CD4-positive, alpha-beta T cell treated with Interleukin-4 for 1 hour (primary cell): Measurements from ENCODE around the gene HM13.
"Not testable (repeated sequence)": the region's sequence is repeated elsewhere in the genome, so short reads cannot be mapped to it uniquely, and the experiment has no call there.

ENCODE experiments used
- DNase-seq, 2 donors: peaks; one replicate each; pipeline ENCODE4 v3.0.0-alpha.2; 2020 to 2022

Gene HM13

DNA sequence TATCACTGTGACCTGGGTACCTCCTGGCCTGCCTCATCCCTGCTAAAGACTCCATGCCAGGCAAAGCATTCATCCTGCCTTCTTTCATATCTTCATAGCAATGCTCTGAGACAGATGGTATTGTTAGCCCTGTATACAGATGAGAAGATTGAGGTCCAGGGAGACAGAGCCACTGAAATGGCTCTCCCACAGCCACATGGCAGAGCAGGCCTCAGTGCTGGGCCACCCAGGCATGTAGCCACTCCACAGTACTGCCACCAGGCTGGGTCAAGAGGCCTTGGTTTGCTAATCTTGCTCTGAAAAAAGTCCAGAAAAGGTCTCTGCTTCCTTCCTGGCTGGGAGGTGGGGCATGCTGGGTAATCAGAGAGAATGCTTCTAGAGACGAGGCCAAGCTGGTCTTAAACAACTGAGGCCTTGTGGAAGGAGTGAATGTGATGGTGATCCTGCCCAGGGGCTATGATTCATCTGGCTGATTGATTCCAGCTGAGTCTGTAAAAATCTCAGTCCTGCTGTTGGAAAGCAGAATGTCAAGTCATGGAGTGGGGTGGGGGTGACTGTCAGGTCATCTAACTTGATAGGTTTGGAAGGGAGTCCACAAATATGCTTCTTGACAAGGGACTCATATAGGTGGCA lies 29.8 kb downstream of the HM13 start:
- no peak for DNase-seq

DNA sequence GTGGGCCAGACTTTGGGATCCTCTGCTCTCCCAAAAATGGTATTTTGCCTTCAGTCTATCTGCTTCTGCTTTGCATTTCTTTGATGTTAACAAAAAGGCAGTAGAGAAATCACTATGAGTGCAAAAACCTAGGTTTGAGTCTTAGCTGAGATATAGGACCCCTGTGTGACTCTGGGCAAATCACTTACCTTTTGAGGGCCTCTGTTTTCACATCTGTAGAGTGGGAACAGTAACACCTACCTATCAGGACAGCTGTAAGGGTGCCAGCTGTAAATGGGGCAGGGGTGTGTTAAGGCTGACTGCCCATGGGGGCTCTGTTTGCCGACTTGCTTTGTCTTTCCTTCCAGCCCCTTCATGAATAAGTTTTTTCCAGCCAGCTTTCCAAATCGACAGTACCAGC lies 30.4 kb downstream of the HM13 start:
- DNase-seq: no peak

DNA sequence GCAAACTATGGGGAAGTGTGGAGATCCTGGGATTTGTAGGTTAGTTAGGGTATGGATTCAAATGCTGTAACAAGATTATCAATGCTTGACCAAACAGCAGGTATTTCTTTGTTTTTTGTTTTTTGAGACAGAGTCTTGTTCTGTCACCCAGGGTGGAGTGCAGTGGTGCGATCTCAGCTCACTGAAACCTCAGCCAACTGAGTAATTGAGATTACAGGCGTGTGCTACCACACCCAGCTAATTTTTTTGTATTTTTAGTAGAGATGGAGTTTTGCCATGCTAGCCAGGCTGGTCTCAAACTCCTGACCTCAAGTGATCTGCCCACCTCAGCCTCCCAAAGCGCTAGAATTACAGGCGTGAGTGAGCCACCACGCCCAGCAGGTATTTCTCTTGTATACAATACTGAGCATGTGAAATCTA lies 31.4 kb downstream of the HM13 start:
- DNase-seq: not testable (repeated sequence)

DNA sequence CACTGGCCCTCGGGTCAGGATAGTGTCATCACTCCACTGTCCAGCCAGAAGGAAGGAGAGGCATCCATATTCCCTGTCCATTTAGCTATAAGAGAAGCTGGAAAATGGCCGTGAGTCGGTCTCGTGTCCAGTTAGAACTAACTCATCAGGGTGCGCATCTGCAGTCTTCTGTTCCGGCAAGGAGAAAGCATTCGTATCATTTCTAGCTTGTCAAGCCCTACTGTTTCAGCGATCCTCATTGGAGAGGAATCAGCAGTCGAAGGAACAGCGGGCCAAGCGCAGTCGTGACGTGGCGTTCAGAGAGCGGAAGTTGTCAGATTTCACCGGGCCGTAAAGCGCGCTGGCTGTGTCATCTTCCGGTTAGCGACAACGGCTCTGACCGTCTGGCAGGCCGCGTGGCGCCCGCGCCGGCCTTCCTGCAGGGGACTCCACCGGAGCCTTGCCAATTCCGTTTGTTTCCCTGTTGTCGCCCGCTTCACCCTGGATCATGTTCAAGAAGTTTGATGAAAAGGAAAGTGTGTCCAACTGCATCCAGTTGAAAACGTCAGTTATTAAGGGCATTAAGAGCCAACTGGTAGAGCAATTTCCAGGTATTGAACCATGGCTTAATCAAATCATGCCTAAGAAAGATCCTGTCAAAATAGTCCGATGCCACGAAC lies 32.9 kb downstream of the HM13 start:
- DNase-seq: peak; percentile 87

DNA sequence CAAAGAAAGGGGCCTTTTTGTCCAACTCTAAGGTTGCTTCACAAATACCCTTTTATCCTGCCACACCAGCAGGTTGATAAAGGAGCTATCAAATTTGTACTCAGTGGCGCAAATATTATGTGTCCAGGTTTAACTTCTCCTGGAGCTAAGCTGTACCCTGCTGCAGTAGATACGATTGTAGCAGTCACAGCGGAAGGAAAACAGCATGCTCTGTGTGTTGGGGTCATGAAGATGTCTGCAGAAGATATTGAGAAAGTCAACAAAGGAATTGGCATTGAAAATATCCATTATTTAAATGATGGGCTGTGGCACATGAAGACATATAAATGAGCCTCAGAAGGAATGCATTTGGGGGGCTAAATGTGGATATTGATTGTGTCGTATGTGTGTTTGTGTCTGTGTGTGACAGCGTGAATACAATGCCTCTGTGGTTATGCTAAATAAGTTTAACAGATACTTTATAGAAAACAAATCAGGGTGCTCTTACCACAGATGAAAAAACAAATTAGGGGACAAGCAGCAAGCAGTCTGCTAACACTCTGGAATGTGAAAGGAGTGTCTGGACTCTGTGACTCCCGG lies 33.6 kb downstream of the HM13 start:
- no peak for DNase-seq

DNA sequence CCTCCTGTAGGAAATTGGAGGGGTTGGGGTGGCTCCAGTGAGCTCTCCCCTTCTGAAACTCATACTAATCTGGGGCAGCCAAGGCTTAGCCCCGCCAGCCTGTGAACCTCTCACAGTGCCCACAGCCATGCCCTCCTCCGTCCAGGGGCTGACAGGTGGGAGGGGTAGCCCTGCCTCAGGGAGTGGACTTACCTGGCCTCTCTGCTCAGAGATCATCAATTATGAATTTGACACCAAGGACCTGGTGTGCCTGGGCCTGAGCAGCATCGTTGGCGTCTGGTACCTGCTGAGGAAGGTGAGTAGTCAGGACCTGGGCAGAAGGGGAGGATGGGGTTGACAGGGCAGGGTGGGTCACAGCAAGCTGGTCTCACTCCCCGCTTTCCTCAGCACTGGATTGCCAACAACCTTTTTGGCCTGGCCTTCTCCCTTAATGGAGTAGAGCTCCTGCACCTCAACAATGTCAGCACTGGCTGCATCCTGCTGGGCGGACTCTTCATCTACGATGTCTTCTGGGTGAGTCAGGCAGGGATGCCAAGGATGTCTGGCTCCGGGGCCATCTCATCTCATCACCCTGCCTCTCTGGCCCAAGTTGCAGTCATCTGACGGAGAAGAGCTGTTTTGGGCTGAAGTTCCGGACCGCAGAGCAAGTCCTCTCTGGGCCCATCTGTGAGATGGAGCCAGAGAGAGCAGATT lies 34.7 kb downstream of the HM13 start:
- DNase-seq: no peak

DNA sequence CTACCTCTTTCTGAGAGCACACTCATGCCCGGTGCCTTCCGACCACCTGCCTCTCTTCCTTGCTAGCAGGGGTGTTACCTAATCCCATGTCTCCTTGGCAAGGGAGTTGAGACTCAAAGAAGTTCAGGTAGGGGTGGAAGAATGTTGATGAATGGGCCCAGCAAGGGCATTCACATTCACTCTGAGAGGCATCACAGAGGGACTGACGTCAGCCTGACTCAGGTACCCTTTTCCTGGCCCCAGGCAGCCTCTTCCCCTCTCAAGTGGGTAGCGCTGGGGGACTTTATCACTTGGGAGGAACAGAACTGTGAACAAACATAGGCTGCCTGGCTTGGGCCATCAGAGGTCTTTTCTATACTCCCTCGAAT lies 35.3 kb downstream of the HM13 start:
- DNase-seq: no peak

DNA sequence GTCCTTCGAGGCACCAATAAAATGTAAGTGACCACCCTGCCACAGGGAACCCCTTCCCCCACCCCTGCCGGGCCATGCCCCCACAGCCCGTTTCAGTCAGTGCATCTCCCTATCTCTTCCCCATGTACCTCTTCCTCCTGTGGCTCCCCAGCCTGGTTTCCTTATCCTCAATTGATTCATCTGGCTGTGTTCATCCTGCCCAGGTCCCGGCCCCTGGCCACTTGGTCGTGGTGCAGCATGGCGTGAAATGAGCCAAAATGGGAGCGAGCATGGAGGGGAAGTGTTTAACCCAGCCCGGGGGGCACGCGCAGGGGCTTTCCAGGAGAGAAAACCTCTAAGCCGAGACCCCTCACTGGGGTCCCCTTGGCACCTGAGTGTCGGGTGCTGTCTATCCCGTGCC lies 35.9 kb downstream of the HM13 start:
- DNase-seq: no peak

DNA sequence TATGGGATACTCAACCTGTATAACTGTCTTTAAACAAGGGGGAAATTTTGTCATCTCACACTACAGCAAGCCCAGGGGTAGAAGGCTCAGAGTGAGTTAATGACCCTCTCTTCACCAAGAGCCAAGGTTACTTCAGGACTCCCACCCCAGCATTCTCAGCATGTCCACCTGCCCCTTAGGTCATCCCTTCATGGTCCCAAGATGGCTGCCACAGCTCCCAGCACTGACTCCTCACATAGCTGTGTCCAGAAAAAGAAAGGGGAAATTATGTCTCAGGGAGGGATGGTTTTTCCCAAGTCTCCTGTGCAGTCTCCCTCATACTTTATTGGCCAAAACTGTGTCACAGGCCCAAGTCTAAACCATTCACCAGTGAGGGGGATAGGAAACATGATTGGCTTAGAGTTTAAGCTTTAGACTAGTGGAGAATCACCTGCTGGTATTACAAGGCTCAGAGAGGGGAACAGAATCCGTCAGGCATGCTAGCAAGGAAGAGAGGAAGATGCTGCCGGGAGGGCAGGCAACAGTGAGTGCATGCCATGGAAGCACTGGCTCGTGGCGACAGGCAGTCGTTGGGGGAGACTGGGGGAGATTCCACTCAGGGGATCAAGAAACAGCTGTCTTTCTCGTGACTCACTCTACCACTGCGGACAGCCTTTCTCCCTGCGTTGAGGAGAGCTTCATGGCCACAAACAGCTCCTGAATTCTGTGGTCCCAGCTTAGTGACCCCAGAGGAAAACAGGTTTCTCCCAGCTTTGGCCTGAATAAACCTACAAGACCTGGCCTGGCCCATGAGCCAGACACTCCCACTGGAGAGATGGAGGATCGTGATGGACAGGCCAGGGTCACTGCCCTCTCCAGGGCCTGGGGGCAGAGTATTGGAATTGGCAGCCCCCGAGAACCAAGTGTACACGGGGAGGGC lies 37.2 kb downstream of the HM13 start:
- no peak for DNase-seq

DNA sequence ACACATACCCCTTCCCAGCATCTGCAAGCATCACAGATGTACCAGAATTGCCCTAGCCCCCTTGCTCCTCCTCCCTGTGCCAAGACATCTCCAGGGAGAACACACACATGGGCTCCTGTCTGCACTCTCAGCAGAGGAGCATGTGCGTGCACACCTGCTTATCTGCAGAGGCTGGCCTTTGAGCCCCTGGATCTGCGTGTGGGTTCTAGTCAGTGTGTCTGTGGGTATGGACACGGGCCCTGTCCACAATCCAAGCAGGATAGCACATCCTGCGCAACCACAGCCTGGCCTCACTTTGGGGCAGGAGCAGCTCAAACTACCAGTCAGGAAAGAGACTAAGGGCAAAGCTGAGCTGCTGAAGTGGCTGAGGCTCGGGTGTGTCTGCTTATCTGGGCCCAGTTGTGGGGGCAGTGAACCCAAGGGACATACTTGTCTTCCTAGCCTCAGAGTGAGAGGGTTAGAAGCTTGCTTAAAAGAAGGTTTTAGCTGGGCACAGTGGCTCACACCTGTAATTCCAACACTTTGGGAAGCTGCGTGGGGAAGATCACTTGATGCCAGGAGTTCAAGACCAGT lies 41.0 kb downstream of the HM13 start:
- DNase-seq: no peak

DNA sequence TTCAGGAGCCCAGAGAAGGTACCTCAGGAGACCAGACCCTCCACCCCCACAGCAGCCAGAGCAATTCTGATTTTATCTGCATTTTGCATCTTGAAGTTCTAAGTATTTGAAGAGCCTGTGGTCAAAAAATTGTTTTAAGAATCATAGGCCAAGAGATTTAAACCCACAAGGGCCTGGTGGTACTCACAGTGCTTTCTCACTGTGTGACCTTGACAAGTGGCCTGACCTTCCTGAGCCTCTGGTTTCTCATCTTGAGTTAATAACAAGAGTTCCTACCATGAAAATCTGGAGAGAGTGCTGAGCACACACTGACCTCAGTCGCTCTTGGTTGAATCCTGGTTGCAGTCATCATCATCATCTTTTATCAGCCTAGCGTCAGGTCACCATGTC lies 45.5 kb downstream of the HM13 start:
- DNase-seq: no peak

DNA sequence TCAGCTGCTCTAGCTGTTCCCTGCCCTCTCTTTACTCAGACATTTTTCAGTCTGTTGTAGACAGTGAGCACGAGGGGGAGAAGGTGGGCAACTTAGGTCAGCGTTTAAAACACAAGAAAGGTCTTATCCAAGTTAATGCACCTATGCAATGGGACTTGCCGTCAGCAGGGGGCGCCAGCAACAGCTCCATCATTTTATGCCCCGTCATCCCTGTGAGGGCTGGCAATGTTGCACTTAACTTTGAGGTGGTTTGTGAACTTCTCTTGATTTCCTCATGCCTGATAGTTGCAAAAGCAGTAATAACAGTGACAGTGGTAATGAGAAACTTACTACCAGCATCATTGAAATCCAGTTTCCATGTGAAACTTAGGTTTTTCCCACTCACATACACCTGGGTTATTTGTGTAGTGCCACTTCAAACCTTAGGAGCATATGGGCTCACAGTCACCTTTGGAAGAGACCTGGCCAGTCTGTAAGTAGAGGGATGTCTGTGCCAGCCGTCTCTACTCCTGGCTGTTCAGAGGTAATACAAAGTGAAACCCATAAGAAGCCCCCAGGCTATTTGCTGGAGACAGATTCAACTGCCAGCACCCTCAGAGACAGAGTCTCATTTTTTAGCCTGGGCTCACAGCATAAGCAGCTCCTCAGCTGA lies 46.0 kb downstream of the HM13 start:
- peak; percentile 79 to 80 for DNase-seq

DNA sequence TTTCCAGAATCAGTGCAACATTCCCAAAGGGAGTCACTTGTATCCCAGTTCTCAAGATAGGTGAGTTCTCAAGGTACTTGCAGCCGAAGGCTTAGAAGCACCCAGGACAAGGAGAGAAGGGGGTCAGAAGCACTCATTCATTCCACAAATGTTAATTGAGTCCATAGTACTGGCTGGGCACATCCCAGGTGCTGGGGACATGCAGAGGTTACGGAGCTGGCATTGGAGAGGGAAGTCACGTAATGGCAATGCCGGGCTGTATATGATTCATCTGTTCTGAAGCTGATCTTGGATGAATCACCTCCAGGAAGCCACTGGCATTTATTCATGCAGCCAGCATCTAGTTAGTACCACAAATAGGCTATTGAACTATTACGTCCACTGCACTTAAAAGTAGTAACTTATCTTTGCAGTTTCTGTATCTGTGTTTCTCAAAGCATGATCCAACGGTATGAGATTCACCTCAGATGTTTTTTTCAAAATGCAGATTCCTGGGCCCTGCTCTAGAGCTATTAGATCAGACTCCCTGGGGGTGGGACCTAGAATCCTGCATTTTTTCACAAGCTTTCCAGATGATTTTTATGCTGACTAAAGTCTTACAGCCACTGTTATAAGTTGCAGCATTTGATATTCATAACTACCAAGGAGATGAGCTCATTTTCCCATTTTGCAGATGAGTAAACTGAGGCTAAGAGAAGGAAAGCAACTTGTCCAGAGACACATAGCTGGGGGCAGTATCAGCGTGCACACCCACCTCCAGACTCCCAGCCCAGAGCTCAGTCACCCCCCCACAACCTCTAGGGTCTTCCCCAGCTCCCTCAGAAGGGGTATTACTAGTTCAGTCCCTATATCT lies 46.7 kb downstream of the HM13 start:
- DNase-seq: peak in 1 of 2 donors; percentile 35

DNA sequence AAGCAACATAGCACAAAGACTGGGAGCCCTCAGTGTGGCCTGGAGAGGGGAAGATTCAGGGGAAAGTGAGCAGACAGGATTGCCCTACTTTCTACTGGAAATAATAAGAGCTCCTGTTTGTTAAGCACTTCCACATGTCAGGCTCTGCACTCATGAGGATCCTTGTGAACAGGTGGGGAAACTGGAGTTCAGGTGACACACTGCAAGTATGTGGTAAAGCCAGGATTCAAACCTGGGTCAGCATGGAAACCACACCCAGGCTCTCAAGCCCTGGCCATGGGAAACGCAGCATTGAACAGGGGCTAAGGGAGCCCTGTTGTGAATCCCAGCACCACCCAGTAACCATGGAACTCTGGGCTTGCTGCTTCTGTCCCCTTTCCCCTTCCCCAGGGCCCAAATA lies 48.0 kb downstream of the HM13 start:
- no peak for DNase-seq

DNA sequence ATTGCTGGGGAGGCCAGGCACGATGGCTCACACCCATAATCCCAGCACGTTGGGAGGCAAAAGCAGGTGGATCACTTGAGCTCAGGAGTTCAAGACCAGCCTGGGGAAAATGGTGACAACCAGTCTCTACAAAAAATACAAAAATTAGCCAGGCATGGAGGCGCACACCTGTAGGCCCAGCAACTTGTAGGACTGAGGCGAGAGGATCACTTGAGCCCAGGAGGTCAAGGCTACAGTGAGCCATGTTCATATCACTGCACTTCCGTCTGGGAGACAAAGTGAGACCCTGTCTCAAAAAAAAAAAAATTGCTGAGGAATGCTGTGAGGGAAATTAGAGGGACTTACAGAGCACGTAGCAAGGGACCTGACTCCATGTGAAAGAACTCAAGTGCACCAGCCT lies 50.0 kb downstream of the HM13 start:
- no peak for DNase-seq

DNA sequence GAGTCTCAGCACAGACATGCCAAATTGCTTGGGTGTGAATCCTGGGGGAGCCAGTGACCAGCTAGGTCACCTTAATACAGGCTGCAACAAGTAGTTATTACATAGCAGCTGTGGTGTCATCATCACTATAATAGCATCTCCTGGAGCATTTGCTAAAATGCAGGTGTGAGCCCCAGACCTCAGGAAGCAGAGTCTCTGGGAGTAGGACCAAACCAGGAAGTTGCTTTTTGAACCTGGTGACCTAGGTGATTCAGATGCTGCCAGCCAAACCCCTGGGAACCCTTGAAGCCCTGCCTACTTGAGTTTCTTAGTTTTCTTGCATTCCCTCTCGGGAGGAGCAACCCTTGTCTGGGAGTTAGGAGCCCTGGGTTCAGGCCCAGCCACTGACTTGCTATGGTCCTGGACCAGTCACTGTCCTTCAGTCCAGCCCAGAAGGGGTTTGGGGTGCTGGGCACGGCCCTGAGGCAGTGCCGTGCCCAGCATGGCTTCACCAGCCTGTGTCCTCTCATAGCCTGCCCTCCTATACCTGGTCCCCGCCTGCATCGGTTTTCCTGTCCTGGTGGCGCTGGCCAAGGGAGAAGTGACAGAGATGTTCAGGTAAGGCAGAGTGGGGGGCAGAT lies 51.6 kb downstream of the HM13 start:
- DNase-seq: no peak

DNA sequence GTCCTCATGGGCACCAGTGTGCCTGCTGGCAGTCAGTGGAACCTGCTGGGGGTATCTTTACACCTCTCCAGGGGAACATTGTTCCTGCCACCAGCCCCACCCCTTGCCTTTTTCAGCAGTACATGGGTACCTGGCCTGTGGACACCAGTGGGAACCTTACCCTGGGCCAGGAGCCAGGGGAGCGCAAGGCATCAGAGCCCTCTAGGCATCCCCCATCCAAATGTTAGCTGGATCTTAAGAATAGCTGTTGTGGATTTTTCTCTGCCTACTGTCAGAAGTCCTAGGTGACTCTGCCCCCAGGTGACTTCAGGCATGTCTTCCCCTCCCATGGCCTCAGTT lies 52.0 kb downstream of the HM13 start:
- no peak for DNase-seq

DNA sequence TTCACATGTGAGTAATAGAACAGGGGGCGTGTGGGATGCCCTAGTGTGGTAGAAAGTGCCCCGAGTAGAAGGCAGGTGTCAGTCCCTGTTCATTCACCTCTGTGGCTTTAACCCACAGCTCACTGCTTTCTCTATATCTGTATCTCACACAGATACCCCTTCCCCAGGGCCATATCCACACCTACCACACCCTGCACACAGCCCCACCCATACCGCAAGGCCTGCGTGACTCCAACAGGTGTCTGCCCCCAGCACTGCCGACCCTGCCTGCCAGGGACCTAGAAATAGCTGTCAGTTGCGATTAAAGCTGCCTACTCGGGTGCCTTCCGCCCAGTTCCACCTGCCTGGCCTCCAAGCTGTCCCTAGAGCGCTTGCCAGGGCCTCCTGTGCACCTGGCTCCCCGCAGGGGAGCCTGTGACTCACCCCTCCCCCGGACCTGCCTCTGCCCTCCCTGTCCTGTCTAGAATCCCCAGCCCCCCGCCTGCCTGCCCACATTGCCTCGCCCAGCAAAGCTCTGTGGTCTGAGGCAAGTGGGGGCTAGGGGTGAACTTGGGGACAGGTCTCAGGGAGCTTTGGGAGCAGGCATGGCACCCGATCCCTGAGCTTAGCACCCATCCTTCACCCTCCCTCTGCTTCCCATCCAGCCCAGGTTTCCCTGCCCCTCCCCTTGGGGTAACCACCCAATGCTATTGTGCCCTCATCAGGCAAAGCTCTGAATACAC lies 52.6 kb downstream of the HM13 start:
- no peak for DNase-seq

DNA sequence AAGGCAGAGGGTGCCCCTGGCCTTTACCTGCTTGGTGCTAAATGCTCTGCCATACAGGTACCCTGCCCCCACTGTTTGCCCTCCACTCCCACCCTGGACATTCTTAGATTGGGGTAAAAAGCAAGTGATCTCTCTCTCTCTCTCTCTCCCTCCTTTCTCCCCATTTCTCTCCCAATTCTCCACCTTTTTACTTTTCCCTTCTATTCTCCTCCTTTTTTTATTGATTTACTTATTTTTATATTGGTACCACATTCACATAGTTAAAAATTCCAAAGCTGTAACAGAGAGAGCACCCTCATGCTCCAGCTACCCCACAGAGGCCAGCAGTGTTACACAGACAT lies 53.1 kb downstream of the HM13 start:
- DNase-seq: no peak

DNA sequence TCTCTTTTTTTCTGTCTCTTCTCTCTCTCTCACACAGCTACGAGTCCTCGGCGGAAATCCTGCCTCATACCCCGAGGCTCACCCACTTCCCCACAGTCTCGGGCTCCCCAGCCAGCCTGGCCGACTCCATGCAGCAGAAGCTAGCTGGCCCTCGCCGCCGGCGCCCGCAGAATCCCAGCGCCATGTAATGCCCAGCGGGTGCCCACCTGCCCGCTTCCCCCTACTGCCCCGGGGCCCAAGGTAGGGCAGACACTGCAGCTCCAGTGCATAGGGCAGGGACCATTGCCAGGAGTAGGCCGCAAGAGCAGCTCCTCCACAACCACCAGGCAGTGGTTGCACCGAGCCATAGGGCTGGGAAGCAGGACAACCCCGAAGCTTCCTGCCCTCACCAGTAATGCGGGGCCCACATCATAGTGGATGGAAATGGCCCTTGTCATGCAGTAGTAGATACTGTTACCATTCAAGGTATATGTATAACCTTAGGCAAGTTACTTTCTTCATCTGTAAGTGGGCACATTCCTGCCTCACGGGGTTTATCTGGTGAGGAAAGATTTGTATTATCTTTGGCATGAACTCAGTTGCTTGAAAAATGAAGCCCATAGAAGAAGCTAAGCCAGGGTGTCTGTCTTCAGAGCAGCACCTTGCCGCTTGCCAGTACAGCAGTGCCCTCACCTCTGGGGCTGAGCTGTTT lies 53.9 kb downstream of the HM13 start:
- DNase-seq: no peak
